ENCODE data around the gene COL3A1.

The COL3A1 gene

GRCh38 chr2:189056200-189057106 is 82.3 kb downstream of the COL3A1 start:
- TF ChIP-seq CTCF (IDR thresholded peaks at IDR 0.05; ENCODE audit: low read depth, low read length) = no peak
- no peak for DNase-seq (ENCODE audit: extremely low read depth, low read depth)

GRCh38 chr2:189057316-189057715 is 83.1 kb downstream of the COL3A1 start:
- no peak for DNase-seq (ENCODE audit: extremely low read depth, low read depth)
- TF ChIP-seq CTCF (IDR thresholded peaks at IDR 0.05; ENCODE audit: low read depth, low read length) = no peak

GRCh38 chr2:189060096-189060642 is 86.0 kb downstream of the COL3A1 start:
- DNase-seq (ENCODE audit: extremely low read depth, low read depth) = no peak
- no peak for TF ChIP-seq CTCF (IDR thresholded peaks at IDR 0.05; ENCODE audit: low read depth, low read length)

All from AG09319 (cell line).